KG1 (cell line): Measurements from ENCODE around the gene RELN.

ENCODE experiments used
- DNase-seq: peaks from one replicate; lab custom pipeline; 2025; lab: John Stamatoyannopoulos, UW

The RELN gene

DNA sequence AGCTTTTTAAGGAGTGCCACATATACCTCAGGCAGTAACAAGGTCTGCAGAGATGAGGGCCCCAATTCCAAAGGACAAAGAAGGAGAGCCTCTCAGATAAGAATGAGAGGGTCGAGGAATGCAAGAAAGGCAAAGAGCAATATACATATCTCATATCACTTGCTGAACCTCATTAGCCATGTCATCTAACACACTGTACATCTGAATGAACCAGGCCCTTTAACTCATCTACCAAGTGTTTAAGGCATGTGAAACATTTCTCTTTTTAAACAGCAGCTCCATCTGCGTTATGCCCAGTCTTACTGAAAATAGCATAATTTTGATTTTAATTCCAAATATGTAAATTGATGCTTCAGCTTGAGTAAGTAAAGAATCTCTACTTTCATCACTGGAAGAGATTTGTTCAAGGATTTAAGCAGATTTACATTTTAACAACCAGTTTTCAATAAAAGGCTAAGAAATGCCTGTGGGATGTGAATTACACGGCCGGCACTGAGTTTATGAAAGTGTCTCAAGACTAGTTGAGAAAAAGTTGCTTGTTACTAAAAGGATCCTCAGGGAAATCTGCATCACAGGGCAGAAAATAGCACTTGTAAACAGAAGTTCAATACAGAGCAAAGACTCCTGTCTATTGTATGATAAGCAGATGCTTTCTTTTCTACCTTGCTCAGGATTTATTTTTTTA, 419.7 kb downstream of the RELN start:
- DNase-seq = no peak

- no peak for DNase-seq
These were observed 425.0 kb downstream of the RELN start for GRCh38 chr7:103564416-103564815.

DNA sequence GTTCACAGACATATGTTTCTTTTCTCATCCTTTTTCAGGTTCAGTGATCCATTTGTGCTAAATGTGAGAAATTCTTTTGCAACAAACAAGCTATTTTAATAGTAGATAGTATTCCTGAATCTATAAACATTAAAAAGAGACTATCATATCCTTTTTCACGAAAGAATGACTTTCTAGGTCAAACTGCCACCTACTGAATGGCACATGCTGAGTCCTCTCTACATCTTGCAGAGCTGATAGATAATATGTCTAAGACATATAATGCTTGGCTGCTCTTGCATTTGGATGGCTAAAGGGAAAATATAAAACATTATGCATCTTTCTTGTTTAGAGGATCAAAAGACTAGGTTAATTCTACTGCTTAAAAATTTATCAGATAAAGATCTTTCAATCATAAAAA, 429.3 kb downstream of the RELN start:
- DNase-seq = no peak

DNA sequence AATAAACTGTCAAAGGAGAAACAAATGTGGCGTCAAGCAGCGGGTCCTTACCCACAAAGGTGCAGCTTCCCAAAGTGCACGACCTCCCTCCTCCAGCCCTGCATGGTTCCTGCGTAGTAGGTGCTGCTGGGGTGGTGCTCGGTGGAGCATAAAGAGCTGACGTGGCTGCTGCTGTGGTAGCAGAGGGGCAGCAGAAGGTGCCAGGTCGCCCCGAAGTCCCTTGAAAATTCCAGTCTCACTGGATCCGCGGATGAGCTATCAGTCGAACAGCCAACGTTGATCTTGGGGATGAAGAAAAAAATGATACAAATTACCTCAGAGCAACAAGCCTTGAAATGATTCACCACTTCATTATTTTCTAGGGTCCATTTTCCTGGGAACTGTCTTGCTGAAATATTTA, 438.4 kb downstream of the RELN start:
- no peak for DNase-seq

DNA sequence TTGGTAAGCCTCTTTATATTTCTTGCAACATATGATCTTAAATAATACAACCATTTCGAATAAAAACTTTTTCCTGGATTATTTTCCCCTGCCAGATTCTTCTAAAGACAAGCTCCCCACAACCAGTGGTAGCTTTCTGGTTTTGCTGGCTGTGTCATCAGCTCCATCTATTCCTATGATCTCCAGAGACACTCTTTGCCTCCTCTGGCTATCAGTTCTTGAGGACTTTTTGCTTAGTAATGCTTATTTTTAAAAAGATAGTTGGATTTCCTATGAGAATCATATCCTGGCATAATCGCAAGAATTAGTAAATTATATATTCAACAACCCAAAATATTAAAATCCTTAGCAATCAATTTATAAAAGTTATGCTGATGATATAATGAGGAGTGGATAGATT, 439.7 kb downstream of the RELN start:
- no peak for DNase-seq

- no peak for DNase-seq
These were observed 441.8 kb downstream of the RELN start for GRCh38 chr7:103547451-103548284.

DNA sequence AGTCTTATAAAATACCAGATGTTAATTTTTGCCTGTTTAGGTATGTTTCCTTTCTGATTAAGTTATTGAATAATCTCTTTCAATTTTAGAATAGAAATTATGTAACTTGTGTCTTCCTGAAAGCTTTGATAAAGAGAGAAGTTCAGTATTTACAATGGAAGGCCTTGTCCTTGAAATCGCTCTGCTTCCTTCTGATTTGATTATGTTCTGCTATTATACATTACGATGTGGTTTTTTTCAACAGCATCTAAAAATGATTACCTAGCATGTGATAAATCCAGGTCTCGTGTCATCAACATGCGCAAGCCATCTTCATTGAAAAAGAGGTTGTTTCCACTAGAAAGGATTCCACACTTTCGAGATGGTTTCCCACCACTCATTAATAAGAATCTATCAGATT, 447.0 kb downstream of the RELN start:
- DNase-seq = no peak

- no peak for DNase-seq
These were observed 447.5 kb downstream of the RELN start for GRCh38 chr7:103541947-103542346.

GRCh38 chr7:103541026-103541425, 448.4 kb downstream of the RELN start:
- DNase-seq = no peak

DNA sequence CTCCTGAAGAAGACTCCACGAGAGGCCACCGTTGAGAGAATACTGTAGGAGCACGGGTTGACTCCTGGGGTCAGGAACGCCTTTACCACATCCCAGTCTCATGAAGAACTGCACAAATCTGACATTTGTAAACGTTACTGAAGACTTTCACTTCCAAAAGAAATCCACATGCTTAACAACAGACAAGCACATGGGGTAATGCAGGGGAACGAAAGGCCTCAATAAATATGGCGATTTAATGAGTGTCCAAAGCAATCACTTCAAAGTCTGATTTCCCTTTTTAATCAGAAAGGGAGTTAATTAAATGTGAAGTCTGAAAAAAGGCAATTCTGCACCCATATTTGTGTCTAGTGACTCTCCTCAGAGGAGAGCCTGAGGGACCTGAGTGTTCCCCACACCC, 449.1 kb downstream of the RELN start:
- no peak for DNase-seq

GRCh38 chr7:103539875-103540274, 449.6 kb downstream of the RELN start:
- no peak for DNase-seq

GRCh38 chr7:103538964-103539709, 450.3 kb downstream of the RELN start:
- DNase-seq = no peak

GRCh38 chr7:103533761-103534160, 455.7 kb downstream of the RELN start:
- DNase-seq = no peak

DNA sequence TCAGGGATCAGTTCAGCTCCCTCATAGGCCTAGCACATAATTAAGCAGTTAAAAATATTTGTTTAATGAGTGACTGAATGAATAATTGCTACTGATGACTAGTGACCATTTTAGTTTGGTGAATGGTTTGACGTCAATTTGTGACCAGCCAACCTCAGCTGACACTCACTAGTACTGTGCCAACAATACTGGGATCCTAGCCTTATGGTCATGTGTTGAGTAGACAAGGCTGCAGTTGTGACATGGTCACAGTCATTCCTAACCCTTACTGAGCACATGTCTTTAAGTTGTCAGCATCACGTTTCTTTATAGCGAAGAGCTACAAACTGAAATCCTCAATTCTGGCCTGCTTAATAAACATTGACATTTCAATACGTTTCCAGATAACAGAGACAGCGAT, 456.5 kb downstream of the RELN start:
- no peak for DNase-seq

- DNase-seq = no peak
These were observed 461.3 kb downstream of the RELN start for GRCh38 chr7:103528152-103528551.

DNA sequence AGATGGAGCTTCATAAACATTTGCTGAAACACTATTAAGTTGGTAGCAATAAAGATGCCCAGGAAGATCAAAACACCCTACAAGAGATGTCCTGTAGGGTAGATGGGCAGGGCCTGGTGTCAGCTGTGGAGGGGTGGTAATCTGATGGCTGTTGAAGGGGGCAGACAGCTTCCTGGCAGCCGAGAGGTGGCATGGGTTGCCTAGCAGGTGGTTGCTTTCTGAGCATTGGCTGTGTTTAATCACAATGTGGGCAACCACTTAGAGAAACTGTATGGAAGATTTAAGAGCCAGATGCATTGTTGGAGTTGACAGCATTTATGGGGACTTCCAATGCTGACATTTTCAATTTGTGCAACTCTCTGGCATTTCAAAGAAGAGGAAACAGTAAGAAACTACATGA, 463.5 kb downstream of the RELN start:
- no peak for DNase-seq

DNA sequence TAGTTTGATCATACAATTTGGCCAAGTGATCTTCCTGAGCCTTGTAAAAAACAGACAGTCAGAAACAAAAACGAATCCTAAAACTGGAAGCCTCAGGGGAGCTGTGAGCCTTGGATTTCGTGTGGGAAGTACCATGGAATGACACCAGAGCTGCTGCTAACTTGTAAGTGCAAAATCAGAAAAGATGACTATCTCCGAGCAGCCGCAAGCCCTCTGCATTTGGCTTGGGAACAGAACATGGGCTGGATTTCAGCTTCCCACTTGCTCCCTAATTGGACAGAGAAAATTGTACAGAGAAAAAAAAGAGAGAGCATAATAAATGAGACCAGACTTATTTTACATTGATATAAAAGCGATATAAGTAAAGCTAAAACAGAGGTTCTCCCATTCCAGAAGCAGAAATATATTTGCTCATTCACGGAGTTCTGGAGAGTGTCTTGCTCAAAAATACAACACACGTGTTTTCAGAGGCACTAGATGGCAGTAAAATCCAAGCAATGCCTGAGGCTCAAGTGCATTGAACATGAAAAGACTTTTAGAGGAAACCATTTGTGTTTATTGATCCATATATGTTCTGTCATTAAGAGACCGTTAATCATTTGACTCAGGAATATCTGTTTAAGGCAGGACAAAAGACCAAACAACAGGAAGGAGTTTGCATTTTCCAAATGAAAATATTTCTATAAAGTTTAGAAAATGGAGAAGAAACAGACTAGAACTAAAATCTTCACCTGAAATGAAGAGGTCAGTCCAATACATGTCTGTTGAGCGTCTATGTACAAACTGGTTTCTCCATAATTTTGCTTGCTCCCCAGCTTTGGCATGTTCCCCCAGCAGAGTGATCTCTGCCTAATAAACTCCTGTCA, 465.2 kb downstream of the RELN start:
- DNase-seq = no peak

- DNase-seq = no peak
These were observed 467.5 kb downstream of the RELN start for GRCh38 chr7:103521937-103522336.

DNA sequence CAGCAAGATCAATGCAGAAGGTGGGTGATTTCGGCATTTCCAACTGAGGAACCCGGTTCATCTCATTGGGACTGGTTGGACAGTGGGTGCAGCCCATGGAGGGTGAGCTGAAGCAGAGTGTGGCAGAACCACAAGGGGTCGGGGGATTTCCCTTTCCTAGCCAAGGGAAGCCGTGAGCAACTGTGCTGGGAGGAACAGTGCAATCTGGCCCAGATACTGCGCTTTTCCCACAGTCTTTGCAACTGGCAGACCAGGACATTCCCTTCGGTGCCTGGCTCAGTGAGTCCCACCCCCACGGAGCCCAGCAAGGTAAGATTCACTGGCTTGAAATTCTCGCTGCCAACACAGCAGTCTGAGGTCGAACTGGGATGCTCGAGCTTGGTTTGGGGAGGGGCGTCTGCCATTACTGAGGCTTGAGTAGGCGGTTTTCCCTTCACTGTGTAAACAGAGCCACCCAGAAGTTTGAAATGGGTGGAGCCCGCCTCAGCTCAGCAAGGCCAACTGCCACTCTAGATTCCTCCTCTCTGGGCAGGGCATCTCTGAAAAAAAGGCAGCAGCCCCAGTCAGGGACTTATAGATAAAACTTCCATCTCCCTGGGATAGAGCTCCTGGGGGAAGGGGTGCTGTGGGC, 484.8 kb downstream of the RELN start:
- no peak for DNase-seq

DNA sequence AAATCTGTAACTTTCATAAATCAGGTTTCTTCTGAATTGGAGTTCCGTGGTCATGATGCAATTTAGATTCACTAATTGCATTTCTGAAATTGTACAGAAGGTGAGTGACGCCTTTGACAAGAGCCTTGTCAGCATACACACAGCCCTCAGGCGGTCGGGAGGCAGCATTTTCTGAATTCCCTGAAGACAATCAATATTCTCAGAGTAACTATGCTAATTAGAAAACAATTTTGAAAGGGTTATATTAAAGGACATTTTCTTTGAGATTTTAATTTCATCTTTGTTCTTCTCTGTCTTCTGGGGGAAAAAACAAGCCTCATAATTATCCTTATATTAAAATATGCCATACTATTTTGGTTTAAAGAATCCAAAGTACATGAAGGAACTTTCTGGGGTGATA, 488.3 kb downstream of the RELN start:
- DNase-seq = no peak

DNA sequence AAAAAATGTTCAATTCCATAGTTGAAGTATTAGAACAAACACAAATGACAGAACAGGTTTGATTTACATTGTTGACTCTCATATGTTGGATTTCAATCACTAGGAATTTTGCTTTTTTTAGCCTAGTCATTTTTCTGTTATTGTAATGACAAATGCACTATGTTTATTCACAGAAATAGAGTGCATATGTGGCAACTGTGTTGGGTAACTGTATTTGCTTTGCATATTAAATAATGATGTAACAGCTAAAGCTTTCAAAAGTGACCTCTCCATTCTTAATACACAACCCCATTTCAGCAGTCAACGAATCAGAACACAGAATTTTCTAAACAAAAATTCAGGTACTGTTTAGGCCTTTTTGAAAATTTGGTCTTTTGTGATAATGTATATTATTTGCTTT, 489.5 kb downstream of the RELN start:
- no peak for DNase-seq

DNA sequence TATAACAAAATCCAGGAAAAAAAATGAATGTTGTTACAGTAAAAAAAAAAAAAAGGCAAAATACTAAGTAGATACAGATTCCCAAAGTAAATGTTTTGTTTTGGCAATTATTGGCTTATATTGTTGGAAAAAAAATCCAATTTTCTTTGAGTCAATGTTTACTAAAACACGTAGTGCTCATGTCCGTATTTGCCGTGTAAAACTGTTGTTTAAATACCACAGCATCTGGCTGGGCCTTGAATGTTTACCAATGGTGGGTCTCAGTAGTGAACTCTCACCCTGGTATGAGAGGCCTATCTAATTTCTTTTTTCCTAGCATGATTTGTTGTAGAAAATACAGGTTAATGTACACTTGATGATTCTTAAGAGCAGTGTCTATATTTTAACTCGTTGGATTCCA, 502.0 kb downstream of the RELN start:
- DNase-seq = no peak
